GM13976 (cell line): ENCODE measurements around the gene FAM83D.

Experiments
- DNase-seq: peaks from one replicate; pipeline ENCODE4 v3.0.0; 2012; ENCODE audit warnings: low spot score
- CTCF ChIP-seq: IDR thresholded peaks from 2 replicates; pipeline ENCODE4 v1.5.1; 2012; ENCODE audit warnings: borderline replicate concordance, mild to moderate bottlenecking; ENCODE audit not compliant: insufficient read depth; ENCODE audit errors: extremely low read depth, missing control alignments, control extremely low read depth
- in situ Hi-C: fragments of 300-500 bp; cut with MboI; formaldehyde crosslinking; loops from one replicate; pipeline ENCODE4 v1.12.0; 2022; ENCODE audit warnings: low sequenced_read_pairs, mixed read lengths, inconsistent platforms; ENCODE audit not compliant: unreplicated experiment

Gene FAM83D

GRCh38 chr20:38889792-38890496 lies 36.3 kb upstream of the FAM83D start:
- in situ Hi-C loops = no loop called here
- TF ChIP-seq CTCF = no peak
- no peak for DNase-seq

- TF ChIP-seq CTCF = no peak
- in situ Hi-C loops = no loop called here
- DNase-seq = peak; percentile 55
These were observed 35.8 kb upstream of the FAM83D start for GRCh38 chr20:38890497-38890818.

- in situ Hi-C loops = no loop called here
- no peak for TF ChIP-seq CTCF
- peak; percentile 76 for DNase-seq
These were observed 33.9 kb upstream of the FAM83D start for GRCh38 chr20:38892091-38892981.

- TF ChIP-seq CTCF = no peak
- in situ Hi-C loops = no loop called here
- DNase-seq = peak; percentile 54
These were observed 33.1 kb upstream of the FAM83D start for GRCh38 chr20:38893056-38893564.

- in situ Hi-C loops = no loop called here
- TF ChIP-seq CTCF = peak; percentile 99
- peak; percentile 91 for DNase-seq
These were observed 32.6 kb upstream of the FAM83D start for GRCh38 chr20:38893565-38894090.

GRCh38 chr20:38894091-38894847 lies 31.9 kb upstream of the FAM83D start:
- no peak for TF ChIP-seq CTCF
- in situ Hi-C loops = no loop called here
- peak; percentile 50 for DNase-seq
